Stimulated activated CD4-positive, alpha-beta T cell treated with anti-CD3 and anti-CD28 coated beads, TNF-alpha, amount 100 ng/mL, for 48 hours (primary cell): ENCODE results near the gene APBA3.

ENCODE experiments used
- DNase-seq, 3 donors: peaks; one replicate each; pipeline ENCODE4 v3.0.0-alpha.2; 2020; ENCODE audit warnings: low read depth in 3 of 3

Gene APBA3

GRCh38 chr19:3720349-3720917 is 41.1 kb downstream of the APBA3 start:
- no peak for DNase-seq

GRCh38 chr19:3719868-3720267 is 41.6 kb downstream of the APBA3 start:
- no peak for DNase-seq

DNA sequence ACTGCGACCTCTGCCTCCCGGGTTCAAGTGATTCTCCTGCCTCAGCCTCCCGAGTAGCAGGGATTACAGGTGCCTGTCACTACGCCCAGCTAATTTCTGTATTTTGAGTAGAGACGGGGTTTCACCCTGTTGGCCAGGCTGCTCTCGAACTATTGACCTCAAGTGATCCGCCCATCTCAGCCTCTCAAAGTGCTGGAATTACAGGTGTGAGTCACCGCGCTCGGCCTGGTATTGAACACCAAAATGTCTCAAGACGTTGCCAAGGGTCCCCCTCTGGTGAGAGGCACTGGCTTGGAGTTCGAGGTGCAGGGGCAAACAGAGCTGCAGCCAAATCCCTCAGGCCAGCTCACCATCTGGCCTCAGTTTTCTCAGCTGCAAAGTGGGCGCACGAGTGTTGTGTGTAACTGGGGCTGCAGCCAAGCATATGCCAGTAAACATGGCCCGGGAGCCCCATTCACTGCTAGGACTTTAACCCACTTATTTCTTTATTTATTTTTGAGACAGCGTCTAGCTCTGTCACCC is 45.3 kb downstream of the APBA3 start:
- no peak for DNase-seq

- no peak for DNase-seq
Observed at GRCh38 chr19:3712663-3713611, 48.6 kb downstream of the APBA3 start.

DNA sequence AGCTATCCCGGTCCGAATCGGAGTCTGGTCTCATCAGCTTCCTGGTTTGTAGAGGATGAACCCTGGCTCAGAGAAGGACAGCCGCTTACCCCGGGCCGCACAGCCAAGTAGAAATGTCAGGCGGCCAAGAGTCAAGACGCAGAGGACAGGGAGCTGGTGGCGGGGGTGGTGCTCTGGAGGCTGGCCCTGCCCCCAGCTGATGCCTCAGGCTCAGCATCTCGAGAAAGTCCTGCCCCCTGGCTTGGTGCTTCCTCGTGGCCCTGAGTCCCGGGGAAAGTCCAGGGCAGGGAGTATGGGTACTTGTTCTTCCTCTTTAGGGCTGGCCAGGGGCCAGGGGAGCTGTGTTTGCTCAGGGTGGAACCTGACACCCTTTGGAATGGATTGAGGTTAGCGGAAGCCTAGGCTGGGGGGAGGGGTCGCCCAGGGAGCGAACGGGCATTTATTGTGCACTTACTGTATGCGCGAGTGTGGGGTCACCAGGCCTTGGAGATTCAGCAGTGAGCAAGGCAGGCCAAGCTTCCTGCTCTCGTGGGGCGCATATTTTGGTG is 51.2 kb downstream of the APBA3 start:
- no peak for DNase-seq

DNA sequence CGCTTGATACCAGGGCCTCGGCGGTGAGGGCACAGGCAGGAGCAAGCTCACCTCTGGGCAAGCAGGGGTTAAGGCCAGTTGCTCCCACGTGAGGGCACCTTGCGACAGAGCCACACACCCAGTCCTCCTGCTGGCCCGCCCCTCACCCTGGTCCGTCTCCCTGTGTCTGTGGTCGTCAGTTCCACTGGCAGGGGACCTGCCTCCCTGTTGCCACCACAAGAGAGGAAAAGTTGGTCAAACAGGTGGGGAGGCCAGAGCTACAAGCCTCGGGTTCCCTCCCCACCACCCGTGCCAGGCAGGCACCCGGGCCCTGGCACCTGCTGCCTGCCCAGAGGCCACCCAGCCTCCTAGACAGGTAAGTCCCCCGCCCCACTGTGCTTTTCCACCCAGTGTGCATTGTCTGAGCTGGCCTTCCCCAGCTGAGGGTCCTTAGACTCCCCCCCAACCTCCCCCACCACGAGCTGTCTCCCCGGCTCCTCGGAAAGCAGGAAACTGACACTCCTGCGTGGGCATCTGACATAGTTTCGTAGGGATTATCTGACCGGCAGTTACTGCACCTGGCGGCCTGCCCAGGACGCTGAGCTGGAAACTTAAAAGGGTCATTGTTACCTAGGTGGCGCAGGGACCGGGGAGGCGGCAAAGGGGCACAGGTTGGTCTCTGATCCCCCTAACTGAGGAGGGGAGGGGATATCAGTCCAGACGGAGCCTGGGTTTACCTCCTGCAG is 53.1 kb downstream of the APBA3 start, which contains the start of gene TJP3:
Gene TJP3, plus strand, starts transcription at position 178 of the 725 bp plus-strand sequence. CDS start 20,049 bp downstream, outside the sequence.
- no peak for DNase-seq

DNA sequence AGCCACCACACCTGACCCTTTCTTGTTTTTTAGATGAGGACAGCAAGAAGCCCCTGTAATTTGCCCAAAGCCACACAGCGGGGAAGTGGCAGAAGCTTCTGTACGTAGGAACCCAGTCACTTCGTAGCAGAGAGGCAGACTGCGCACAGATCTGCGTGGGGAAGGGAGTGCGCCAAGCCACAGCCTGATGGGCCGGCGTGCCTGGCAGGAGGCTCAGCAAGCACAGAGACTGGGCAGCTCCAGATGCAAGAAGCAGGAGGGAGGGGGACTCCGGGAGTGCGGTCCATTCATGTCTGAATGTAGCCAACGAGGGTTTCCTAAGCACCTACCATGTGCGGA is 53.7 kb downstream of the APBA3 start:
- no peak for DNase-seq

DNA sequence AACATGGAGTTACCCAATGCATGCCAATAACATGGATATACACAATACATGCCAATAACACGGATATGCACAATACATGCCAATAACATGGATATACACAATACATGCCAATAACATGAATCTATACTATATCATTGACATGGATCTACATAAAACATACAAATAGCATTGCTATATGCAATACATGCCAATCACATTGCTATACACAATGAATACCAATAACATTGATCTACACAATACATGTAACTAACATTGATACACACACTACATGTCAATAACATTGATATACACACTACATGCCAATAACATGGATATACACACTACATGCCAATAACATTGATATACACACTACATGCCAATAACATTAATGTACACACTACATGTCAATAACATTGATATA is 60.3 kb downstream of the APBA3 start:
- DNase-seq, result no peak
